HEK293 (cell line): Measurements from ENCODE around the gene STX16.

Source experiments
- CTCF ChIP-seq: fragments of 450-650 bp; formaldehyde crosslinking; IDR thresholded peaks from 2 replicates; pipeline ENCODE4 v1.5.1; 2016; ENCODE audit warnings: missing biosample characterization, missing genetic modification characterization
- TSHZ1 ChIP-seq: fragments of 450-650 bp; formaldehyde crosslinking; IDR thresholded peaks from 2 replicates; pipeline ENCODE4 v1.5.1; 2016; ENCODE audit warnings: missing biosample characterization, missing genetic modification characterization, borderline replicate concordance
- YY1 ChIP-seq: fragments of 450-650 bp; formaldehyde crosslinking; IDR thresholded peaks from 2 replicates; pipeline ENCODE4 v1.5.1; 2018; ENCODE audit warnings: missing biosample characterization, missing genetic modification characterization
- ZNF239 ChIP-seq: fragments of 450-650 bp; formaldehyde crosslinking; IDR thresholded peaks from 2 replicates; pipeline ENCODE4 v1.5.1; 2016; ENCODE audit warnings: missing biosample characterization, missing genetic modification characterization
- ZNF24 ChIP-seq: fragments of 450-650 bp; formaldehyde crosslinking; IDR thresholded peaks from 2 replicates; pipeline ENCODE4 v1.5.1; 2016; ENCODE audit warnings: missing biosample characterization, missing genetic modification characterization

DNA sequence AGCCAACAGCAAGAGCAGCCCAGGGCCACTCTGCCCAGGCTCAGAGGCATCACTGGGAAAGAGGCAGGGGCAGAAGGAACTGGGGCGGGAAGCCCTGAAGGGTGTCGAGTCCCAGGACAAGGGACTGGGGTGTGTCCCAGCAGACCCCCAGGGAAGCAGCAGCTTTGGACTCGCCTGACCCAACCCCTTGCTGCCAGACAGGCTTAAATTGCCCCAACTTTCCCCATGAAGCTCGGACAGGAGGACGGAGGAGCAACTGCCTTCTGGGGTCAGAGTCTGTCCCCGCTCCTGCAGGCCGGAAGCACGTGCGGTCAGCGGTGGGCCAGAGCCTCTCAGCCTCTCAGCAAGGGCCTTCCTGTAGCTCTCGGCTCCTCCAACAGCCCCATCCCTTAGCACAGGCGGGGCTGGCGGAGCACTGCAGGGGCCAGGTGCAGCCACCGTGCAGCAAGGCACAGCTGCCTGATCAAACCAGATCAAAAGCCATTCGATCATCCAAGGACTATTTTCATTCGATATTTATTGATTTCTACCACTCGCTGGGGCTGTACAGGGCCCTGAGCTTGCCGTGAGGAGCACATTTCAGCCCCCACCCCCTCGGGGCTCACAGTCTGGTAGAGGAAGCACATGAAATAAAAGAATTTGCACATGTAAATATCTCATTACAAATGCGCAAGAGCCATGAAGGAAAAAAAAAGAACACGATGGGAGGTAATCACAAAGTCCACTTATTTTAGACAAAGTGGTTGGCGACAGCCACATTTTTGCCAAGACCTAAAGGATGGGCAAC lies 31.8 kb upstream of the STX16 start:
- TF ChIP-seq ZNF24 (no peak), TSHZ1 (no peak), CTCF (tag by site-specific recombination) (no peak), ZNF239 (tag by site-specific recombination) (no peak), YY1 (no peak)
